H9 (cell line): ENCODE measurements around the gene ASH1L. TPM values are rescaled to one million over a fixed set of nuclear protein-coding genes. Genes with fewer than 3 reads are reported as not detected.

Source experiments
- DNase-seq: peaks from one replicate; pipeline ENCODE4 v3.0.0-alpha.2; 2017
- H2AFZ ChIP-seq: one replicate; pipeline ENCODE4 v1.6.1; 2013; ENCODE audit warnings: mild to moderate bottlenecking, low read length, control low read depth, moderate library complexity
- H2AK5ac ChIP-seq: 2 replicates; pipeline ENCODE4 v1.6.1; 2013; ENCODE audit warnings: low read length, control low read depth, mixed read lengths; ENCODE audit not compliant: insufficient read length
- H2BK120ac ChIP-seq: one replicate; pipeline ENCODE4 v1.6.1; 2013; ENCODE audit warnings: low read depth, mild to moderate bottlenecking, low read length, control low read depth, inconsistent platforms; ENCODE audit not compliant: poor library complexity, severe bottlenecking
- H2BK12ac ChIP-seq: 2 replicates; pipeline ENCODE4 v1.6.1; 2013; ENCODE audit warnings: low read length, control low read depth, mixed read lengths, low read depth; ENCODE audit not compliant: insufficient read length
- H2BK15ac ChIP-seq: 2 replicates; pipeline ENCODE4 v1.6.1; 2013; ENCODE audit warnings: low read depth, low read length, control low read depth
- H2BK20ac ChIP-seq: one replicate; pipeline ENCODE4 v1.6.1; 2013; ENCODE audit warnings: low read depth, mild to moderate bottlenecking, low read length, control low read depth, inconsistent platforms; ENCODE audit not compliant: poor library complexity, severe bottlenecking
- H2BK5ac ChIP-seq: 2 replicates; pipeline ENCODE4 v1.6.1; 2013; ENCODE audit warnings: low read length, control low read depth, mixed read lengths; ENCODE audit not compliant: insufficient read length
- H3K14ac ChIP-seq: 2 replicates; pipeline ENCODE4 v1.6.1; 2013; ENCODE audit warnings: low read length, control low read depth; ENCODE audit not compliant: insufficient read depth
- H3K18ac ChIP-seq: 2 replicates; pipeline ENCODE4 v1.6.1; 2013; ENCODE audit warnings: low read depth, mild to moderate bottlenecking, mixed read lengths, low read length, control low read depth; ENCODE audit not compliant: insufficient read length
- H3K23ac ChIP-seq: 2 replicates; pipeline ENCODE4 v1.6.1; 2013; ENCODE audit warnings: low read length, control low read depth, mixed read lengths, low read depth; ENCODE audit not compliant: insufficient read length
- H3K23me2 ChIP-seq: 2 replicates; pipeline ENCODE4 v1.6.1; 2013; ENCODE audit warnings: low read depth, mild to moderate bottlenecking, mixed read lengths, low read length, control low read depth; ENCODE audit not compliant: insufficient read length, poor library complexity, severe bottlenecking
- H3K27ac ChIP-seq: 2 replicates; pipeline ENCODE4 v1.5.1; 2013; ENCODE audit warnings: low read length, control low read depth, mixed read lengths, low read depth; ENCODE audit not compliant: insufficient read length
- H3K27me3 ChIP-seq: 2 replicates; pipeline ENCODE4 v1.6.1; 2013; ENCODE audit warnings: low read length, control low read depth, inconsistent platforms; ENCODE audit not compliant: insufficient read depth
- H3K4ac ChIP-seq: 2 replicates; pipeline ENCODE4 v1.6.1; 2013; ENCODE audit warnings: low read depth, mild to moderate bottlenecking, control low read depth, inconsistent platforms, low read length, moderate library complexity
- H3K4me1 ChIP-seq: 2 replicates; pipeline ENCODE4 v1.6.1; 2013; ENCODE audit warnings: low read length, control low read depth, inconsistent platforms; ENCODE audit not compliant: insufficient read depth
- H3K4me2 ChIP-seq: 2 replicates; pipeline ENCODE4 v1.6.1; 2013; ENCODE audit warnings: low read length, control low read depth, mixed read lengths; ENCODE audit not compliant: insufficient read length, insufficient read depth
- H3K56ac ChIP-seq: 2 replicates; pipeline ENCODE4 v1.6.1; 2013; ENCODE audit warnings: low read depth, mild to moderate bottlenecking, mixed read lengths, low read length, control low read depth; ENCODE audit not compliant: insufficient read length
- H3K79me1 ChIP-seq: 2 replicates; pipeline ENCODE4 v1.6.1; 2013; ENCODE audit warnings: low read depth, mild to moderate bottlenecking, moderate library complexity, low read length, control low read depth, inconsistent platforms; ENCODE audit not compliant: insufficient read depth, poor library complexity, severe bottlenecking
- H3K79me2 ChIP-seq: 2 replicates; pipeline ENCODE4 v1.6.1; 2013; ENCODE audit warnings: low read length, control low read depth, inconsistent platforms; ENCODE audit not compliant: insufficient read depth
- H3K9ac ChIP-seq: 2 replicates; pipeline ENCODE4 v1.6.1; 2013; ENCODE audit warnings: low read length, control low read depth, mixed read lengths; ENCODE audit not compliant: insufficient read length; ENCODE audit errors: extremely low read depth
- H3K9me3 ChIP-seq: one replicate; pipeline ENCODE4 v1.6.1; 2013; ENCODE audit warnings: low read depth, low read length, inconsistent platforms; ENCODE audit not compliant: control insufficient read depth
- H3T11ph ChIP-seq: one replicate; pipeline ENCODE4 v1.6.1; 2013; ENCODE audit warnings: mild to moderate bottlenecking, low read length, control low read depth, inconsistent platforms
- H4K20me1 ChIP-seq: one replicate; pipeline ENCODE4 v1.6.1; 2013; ENCODE audit not compliant: control insufficient read depth, insufficient read length, insufficient read depth
- H4K5ac ChIP-seq: 2 replicates; pipeline ENCODE4 v1.6.1; 2013; ENCODE audit warnings: low read depth, mild to moderate bottlenecking, mixed read lengths, low read length, control low read depth; ENCODE audit not compliant: insufficient read length
- H4K8ac ChIP-seq: replicated peaks from 2 replicates; pipeline ENCODE4 v1.6.1; 2013; ENCODE audit warnings: low read length, control low read depth, mixed read lengths, low read depth; ENCODE audit not compliant: insufficient read length
- H4K91ac ChIP-seq: 2 replicates; pipeline ENCODE4 v1.6.1; 2013; ENCODE audit warnings: low read depth, mild to moderate bottlenecking, moderate library complexity, mixed read lengths, low read length, control low read depth; ENCODE audit not compliant: insufficient read length
- H3K27ac Mint-ChIP-seq, 3 experiments: 2 replicates in 2 of 3; 3 replicates in 1 of 3; pipeline ENCODE4 v1.8.0; 2020 to 2021; ENCODE audit warnings: mixed read lengths in 3 of 3, mild to moderate bottlenecking in 1 of 3, moderate library complexity in 1 of 3
- H3K27me3 Mint-ChIP-seq: 2 replicates; pipeline ENCODE4 v1.8.0; 2021; ENCODE audit warnings: low read depth, mild to moderate bottlenecking, moderate library complexity, mixed read lengths
- H3K36me3 Mint-ChIP-seq, 3 experiments: 2 replicates in 2 of 3; 3 replicates in 1 of 3; pipeline ENCODE4 v1.8.0; 2020 to 2021; ENCODE audit warnings: low read depth in 3 of 3, mixed read lengths in 3 of 3; ENCODE audit not compliant: insufficient read depth in 1 of 3
- H3K4me1 Mint-ChIP-seq, 2 experiments: 2 replicates each; pipeline ENCODE4 v1.8.0; 2020; ENCODE audit warnings: mixed read lengths in 2 of 2
- H3K4me3 Mint-ChIP-seq, 2 experiments: 2 replicates in 1 of 2; 3 replicates in 1 of 2; pipeline ENCODE4 v1.8.0; 2020 to 2021; ENCODE audit warnings: mild to moderate bottlenecking in 2 of 2, mixed read lengths in 2 of 2, moderate library complexity in 1 of 2
- H3K9me3 Mint-ChIP-seq, 2 experiments: 2 replicates in 1 of 2; 3 replicates in 1 of 2; pipeline ENCODE4 v1.8.0; 2020; ENCODE audit warnings: mild to moderate bottlenecking in 2 of 2, mixed read lengths in 2 of 2, moderate library complexity in 1 of 2
- CTCF ChIP-seq: fragments of 200-600 bp; sonication (generic); conservative IDR thresholded peaks from 3 replicates; pipeline ENCODE4 v1.8.0; 2021; ENCODE audit warnings: antibody characterized with exemption, mild to moderate bottlenecking
- WGBS: extraction: QIAGEN DNeasy Blood & Tissue Kit; methylation state at CpG from one replicate; pipeline ENCODE4 v1.1.7; 2013; ENCODE audit warnings: missing lambda C conversion rate, low lambda C conversion rate, mixed read lengths; ENCODE audit not compliant: insufficient read length; ENCODE audit errors: extremely low coverage; 5-methylcytosine and 5-hydroxymethylcytosine counted together
- total RNA-seq: library from RNA; stranded (reverse); gene quantifications from 2 replicates; pipeline ENCODE4 v1.2.1, GENCODE V29; 2021

ASH1L gene
- total RNA-seq, 1 experiment from 2014 or later, result 32.8 TPM

GRCh38 chr1:155334962-155335361 lies 227.6 kb downstream of the ASH1L start:
- Histone ChIP-seq H3K23me2 (no peaks in the 10 kb centered on the region), H3K4ac (no peak overlapping the region), H3K23ac (no peak overlapping the region), H3K9me3 (no peaks in the 10 kb centered on the region), H3K9ac (no peak overlapping the region), H3K14ac (no peak overlapping the region), H3K4me1 (no peaks in the 10 kb centered on the region), H2AK5ac (no peak overlapping the region), H4K5ac (no peak overlapping the region), H3K79me1 (no peaks in the 10 kb centered on the region), H3K27ac (no peak overlapping the region), H3K27me3 (no peaks in the 10 kb centered on the region), H3T11ph (no peak overlapping the region), H4K8ac (no peak overlapping the region), H2BK120ac (no peak overlapping the region), H2BK15ac (no peak overlapping the region), H2BK5ac (no peak overlapping the region), H2BK20ac (no peak overlapping the region), H2AFZ (no peak overlapping the region), H3K18ac (no peak overlapping the region), H2BK12ac (no peak overlapping the region), H3K79me2 (no peaks in the 10 kb centered on the region), H4K20me1 (no peaks in the 10 kb centered on the region), H4K91ac (no peak overlapping the region), H3K4me2 (no peak overlapping the region), H3K56ac (no peak overlapping the region)
- no CpG with 5 or more reads among the region's 1 CpG for WGBS
- Mint-ChIP-seq H3K4me1 (no peaks in the 10 kb centered on the region), H3K36me3 (peaks cover 19 to 56% (median 51%) of the 10 kb centered on the region in 3 experiments; a peak in 6 of 7 replicates), H3K9me3 (no peaks in the 10 kb centered on the region), H3K27ac (no peak overlapping the region), H3K27me3 (no peaks in the 10 kb centered on the region), H3K4me3 (no peak overlapping the region)
- DNase-seq, result no peak
- TF ChIP-seq CTCF, result no peak
